D341Med (cell line): Measurements from ENCODE around the gene DGCR6.
"Not testable (repeated sequence)": the region's sequence is repeated elsewhere in the genome, so short reads cannot be mapped to it uniquely, and the experiment has no call there.

ENCODE experiments used
- DNase-seq: peaks from one replicate; pipeline ENCODE4 v3.0.0; 2012; ENCODE audit warnings: low spot score

DGCR6 gene

GRCh38 chr22:18931905-18932652 lies 26.0 kb downstream of the DGCR6 start:
- no peak for DNase-seq

- DNase-seq, result no peak
Measured at GRCh38 chr22:18933914-18934313, 27.8 kb downstream of the DGCR6 start.

- not testable (repeated sequence) for DNase-seq
Measured at GRCh38 chr22:18934688-18935087, 28.6 kb downstream of the DGCR6 start.

GRCh38 chr22:18935889-18936529 lies 29.9 kb downstream of the DGCR6 start, which contains the start of gene PRODH:
Gene PRODH, minus strand, starts transcription at chr22:18936293. Its CDS starts 6 bp downstream, at chr22:18936287.
- no peak for DNase-seq

GRCh38 chr22:18938691-18939090 lies 32.6 kb downstream of the DGCR6 start:
- not testable (repeated sequence) for DNase-seq

- DNase-seq, result not testable (repeated sequence)
Measured at GRCh38 chr22:18947105-18947504, 41.0 kb downstream of the DGCR6 start.

- no peak for DNase-seq
Measured at GRCh38 chr22:18947905-18948304, 41.8 kb downstream of the DGCR6 start.

GRCh38 chr22:18950141-18950540 lies 44.0 kb downstream of the DGCR6 start:
- DNase-seq, result no peak

GRCh38 chr22:18952022-18952421 lies 45.9 kb downstream of the DGCR6 start:
- DNase-seq, result no peak

GRCh38 chr22:18953128-18953527 lies 47.0 kb downstream of the DGCR6 start:
- DNase-seq, result not testable (repeated sequence)

- DNase-seq, result peak; percentile 88
Measured at GRCh38 chr22:18954303-18954989, 48.3 kb downstream of the DGCR6 start.

- no peak for DNase-seq
Measured at GRCh38 chr22:18954990-18955571, 49.0 kb downstream of the DGCR6 start.

GRCh38 chr22:18955696-18956095 lies 49.6 kb downstream of the DGCR6 start:
- no peak for DNase-seq

GRCh38 chr22:18956121-18956895 lies 50.2 kb downstream of the DGCR6 start:
- DNase-seq, result not testable (repeated sequence)

GRCh38 chr22:18956956-18957355 lies 50.8 kb downstream of the DGCR6 start:
- not testable (repeated sequence) for DNase-seq

- not testable (repeated sequence) for DNase-seq
Measured at GRCh38 chr22:18957621-18958320, 51.7 kb downstream of the DGCR6 start.

- not testable (repeated sequence) for DNase-seq
Measured at GRCh38 chr22:18958321-18958705, 52.2 kb downstream of the DGCR6 start.

- DNase-seq, result not testable (repeated sequence)
Measured at GRCh38 chr22:18958738-18959137, 52.6 kb downstream of the DGCR6 start.

- DNase-seq, result not testable (repeated sequence)
Measured at GRCh38 chr22:18959266-18959665, 53.1 kb downstream of the DGCR6 start.

GRCh38 chr22:18959741-18960140 lies 53.6 kb downstream of the DGCR6 start:
- DNase-seq, result not testable (repeated sequence)
